GM12875 (cell line): ENCODE data around the gene APOA5.

Experiments used
- H3K4me3 ChIP-seq: one replicate; pipeline ENCODE4 v1.5.1; 2011; ENCODE audit warnings: low read depth, low read length, control low read depth
- CTCF ChIP-seq: IDR thresholded peaks from 2 replicates; pipeline ENCODE4 v1.5.1; 2011; ENCODE audit warnings: low read depth, mild to moderate bottlenecking, control low read depth, inconsistent platforms, low read length, moderate library complexity, borderline replicate concordance; ENCODE audit not compliant: insufficient read depth

The APOA5 gene

DNA sequence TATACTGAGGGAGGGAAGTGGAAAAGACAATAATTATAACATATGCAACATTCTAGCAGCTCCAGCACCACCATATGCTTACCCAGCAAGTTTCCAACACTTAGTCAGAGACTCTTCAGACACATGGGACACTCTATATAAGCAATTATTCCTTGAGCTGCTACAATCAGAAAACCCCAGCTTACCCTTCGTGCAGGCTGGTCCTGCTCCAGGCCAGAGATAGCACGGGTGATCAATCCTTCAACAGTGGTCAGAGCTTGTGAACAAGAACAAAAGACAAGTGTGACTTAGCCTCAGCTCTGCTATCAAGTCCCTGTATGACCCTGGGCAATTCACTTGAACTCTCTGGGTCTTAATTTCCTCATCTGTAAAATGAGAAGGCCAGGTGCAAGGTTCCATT, 5.4 kb downstream of the APOA5 start:
- H3K4me3 ChIP-seq = no peak overlapping the region
- TF ChIP-seq CTCF = no peak

GRCh38 chr11:116782728-116783127, 9.0 kb downstream of the APOA5 start:
- H3K4me3 ChIP-seq = no peak overlapping the region
- no peak for TF ChIP-seq CTCF

GRCh38 chr11:116778556-116778955, 13.1 kb downstream of the APOA5 start:
- no peak overlapping the region for H3K4me3 ChIP-seq

DNA sequence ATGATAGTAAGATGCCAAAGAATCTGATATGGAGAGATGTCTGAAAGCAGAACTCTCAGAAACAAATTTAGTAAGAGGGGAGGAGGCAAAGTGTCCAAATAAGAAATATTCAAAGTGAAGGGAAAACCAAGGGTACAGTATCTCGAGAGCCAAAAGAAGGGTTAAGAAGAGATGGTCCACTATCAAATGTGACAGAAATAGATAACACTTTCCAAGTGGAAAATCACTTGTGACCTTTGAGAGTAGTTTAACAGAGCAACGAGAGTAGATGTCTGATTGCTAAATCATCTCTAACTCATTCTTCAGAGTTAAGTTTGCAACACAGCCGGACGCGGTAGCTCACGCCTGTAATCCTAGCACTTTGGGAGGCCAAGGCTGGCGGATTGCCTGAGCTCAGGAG, 14.6 kb downstream of the APOA5 start:
- H3K4me3 ChIP-seq = no peak overlapping the region
- no peak for TF ChIP-seq CTCF

More at GRCh38 chr11:116778556-116778955, 13.1 kb downstream of the APOA5 start:
- TF ChIP-seq CTCF = no peak

DNA sequence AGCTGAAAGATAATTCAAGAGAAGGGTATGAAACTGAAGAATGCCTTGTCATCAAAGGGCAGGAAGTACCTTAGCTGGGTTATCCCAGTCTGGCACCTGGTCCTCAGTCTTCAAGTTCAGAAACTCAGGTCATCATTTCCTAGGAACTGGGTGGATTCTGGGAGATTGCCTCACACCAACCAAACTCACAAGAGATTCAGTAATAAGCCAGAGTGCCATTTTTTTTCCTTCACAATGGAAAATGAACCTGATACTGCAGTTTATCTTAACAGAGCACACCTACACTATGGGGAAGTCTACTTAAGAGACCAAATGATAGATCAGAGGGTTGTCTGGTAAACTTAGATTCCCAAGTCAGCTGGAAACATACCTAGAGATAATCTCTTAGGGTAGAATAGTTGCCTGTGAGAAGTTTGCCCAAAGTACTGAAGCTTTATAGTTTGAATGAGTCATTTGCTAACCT, 15.1 kb downstream of the APOA5 start:
- TF ChIP-seq CTCF = no peak
- H3K4me3 ChIP-seq = no peak overlapping the region

DNA sequence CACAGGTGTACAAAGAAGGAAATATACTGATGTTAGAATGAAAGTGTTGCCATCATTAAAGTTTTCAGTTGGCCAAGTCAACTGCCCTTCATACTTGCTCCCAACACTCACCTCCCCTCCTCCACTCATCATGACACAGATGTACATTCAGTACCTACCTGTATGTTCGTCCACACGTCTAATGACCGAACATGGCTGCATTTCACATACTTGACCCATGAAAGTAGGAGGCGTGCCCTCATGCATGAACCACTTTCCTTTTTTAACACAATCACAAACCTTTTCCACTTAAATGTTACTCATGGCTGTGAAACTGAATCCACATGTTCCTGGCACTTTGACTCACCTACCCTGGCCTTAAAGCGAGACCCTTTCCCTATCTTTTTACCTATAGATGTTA, 15.7 kb downstream of the APOA5 start:
- TF ChIP-seq CTCF = no peak
- H3K4me3 ChIP-seq = no peak overlapping the region

DNA sequence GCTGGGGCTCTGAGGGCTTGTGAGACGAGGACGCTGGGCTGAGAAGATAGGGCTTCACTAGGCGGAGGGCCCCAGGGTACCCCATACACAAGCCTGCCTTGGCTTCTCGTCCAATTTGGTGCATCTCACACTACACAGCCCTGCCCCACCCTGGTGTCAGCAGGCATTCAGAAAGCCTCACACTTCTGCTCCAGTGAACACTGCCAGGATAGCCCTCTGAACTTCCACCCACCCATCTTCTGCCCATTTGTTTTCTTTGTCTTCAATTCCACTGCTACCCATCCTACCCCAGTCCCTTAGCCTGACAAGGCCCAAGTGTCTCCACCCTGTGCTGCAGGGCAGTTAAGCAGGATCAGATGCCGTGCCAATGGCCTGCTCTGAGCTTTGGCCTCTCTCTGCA, 17.0 kb downstream of the APOA5 start:
- no peak overlapping the region for H3K4me3 ChIP-seq
- no peak for TF ChIP-seq CTCF
